OCI-LY1 (cell line): ENCODE data around the gene PALMD.

Source experiments
- EZH2 ChIP-seq: fragments of 200-600 bp; sonication (generic), shearing (Covaris generic); IDR thresholded peaks from 2 replicates; pipeline ENCODE4 v1.8.0; 2017; ENCODE audit warnings: borderline replicate concordance, mixed run types, mild to moderate bottlenecking, antibody characterized with exemption, low read length, moderate library complexity, mixed read lengths
- TF ChIP-seq, protein P1 (sequence below): fragments of 200-600 bp; sonication (generic), shearing (Covaris generic); IDR thresholded peaks from 2 replicates; pipeline ENCODE4 v1.5.1; 2017; ENCODE audit warnings: mild to moderate bottlenecking, antibody characterized with exemption, low read length, moderate library complexity, mixed read lengths

DNA sequence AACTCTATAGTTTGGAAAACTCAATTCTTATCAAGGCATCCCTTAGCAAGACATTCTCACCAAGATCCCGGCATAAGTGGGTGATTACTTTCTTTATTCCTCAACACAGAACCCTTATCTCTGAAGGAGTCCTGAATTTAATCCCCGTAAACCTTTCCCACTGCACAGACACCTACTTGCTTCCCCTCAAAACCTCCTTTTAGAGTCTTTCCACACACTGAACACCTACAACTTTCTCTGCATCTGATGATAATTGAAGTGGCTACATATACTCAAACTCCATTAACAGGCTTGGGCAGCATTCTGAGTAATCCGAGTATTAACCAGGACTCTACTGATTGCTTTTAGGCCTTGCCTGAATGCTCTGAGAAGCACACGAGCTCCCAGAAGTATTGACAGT, 23.5 kb downstream of the PALMD start:
- TF ChIP-seq, protein P1, sequence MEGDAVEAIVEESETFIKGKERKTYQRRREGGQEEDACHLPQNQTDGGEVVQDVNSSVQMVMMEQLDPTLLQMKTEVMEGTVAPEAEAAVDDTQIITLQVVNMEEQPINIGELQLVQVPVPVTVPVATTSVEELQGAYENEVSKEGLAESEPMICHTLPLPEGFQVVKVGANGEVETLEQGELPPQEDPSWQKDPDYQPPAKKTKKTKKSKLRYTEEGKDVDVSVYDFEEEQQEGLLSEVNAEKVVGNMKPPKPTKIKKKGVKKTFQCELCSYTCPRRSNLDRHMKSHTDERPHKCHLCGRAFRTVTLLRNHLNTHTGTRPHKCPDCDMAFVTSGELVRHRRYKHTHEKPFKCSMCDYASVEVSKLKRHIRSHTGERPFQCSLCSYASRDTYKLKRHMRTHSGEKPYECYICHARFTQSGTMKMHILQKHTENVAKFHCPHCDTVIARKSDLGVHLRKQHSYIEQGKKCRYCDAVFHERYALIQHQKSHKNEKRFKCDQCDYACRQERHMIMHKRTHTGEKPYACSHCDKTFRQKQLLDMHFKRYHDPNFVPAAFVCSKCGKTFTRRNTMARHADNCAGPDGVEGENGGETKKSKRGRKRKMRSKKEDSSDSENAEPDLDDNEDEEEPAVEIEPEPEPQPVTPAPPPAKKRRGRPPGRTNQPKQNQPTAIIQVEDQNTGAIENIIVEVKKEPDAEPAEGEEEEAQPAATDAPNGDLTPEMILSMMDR, result no peak
- TF ChIP-seq EZH2, result no peak
